K562 (cell line): Measurements from ENCODE around the gene HADH. TPM values are rescaled to one million over a fixed set of nuclear protein-coding genes. Genes with fewer than 3 reads are reported as not detected.
A peak's percentile ranks its signal among the peaks of the same experiment; 100 is the strongest.

Experiments used
- ATAC-seq: fragments of 200-7000 bp; cut with Tn5 transposase; 3 replicates; pipeline ENCODE4 v1.9.1; 2020; ENCODE audit warnings: moderate library complexity
- BruUV-seq: library from RNA; stranded (reverse); fragments of 400-500 nt; replicated peaks from 2 replicates; lab custom pipeline; 2021; lab: Mats Ljungman, UMichigan
- CTCF ChIA-PET: fragments of 300-600 bp; formaldehyde crosslinking; extraction: SDS; loops from one replicate; lab custom pipeline; 2021; ENCODE audit warnings: low intra/inter-chr PET ratio; lab: Yijun Ruan, JAX
- POLR2A ChIA-PET: fragments of 300-600, 350-650 bp; sonication (Branson Sonifier 250); formaldehyde crosslinking; extraction: SDS; loops from one replicate; lab custom pipeline; 2021; ENCODE audit warnings: antibody characterized with exemption, inconsistent platforms; lab: Yijun Ruan, JAX
- DNase-seq, 4 experiments: peaks; one replicate each; pipeline versions ENCODE4 v3.0.0 to v3.0.0-alpha.2; 2011 to 2018; ENCODE audit warnings: low spot score in 3 of 4, mixed read lengths in 3 of 4; ENCODE audit errors: extremely low read depth in 1 of 4
- FAIRE-seq: peaks from 2 replicates; lab custom pipeline; 2011; peaks lifted over from hg19 to GRCh38; lab: Jason Lieb, UNC
- H2AFZ ChIP-seq: 2 replicates; pipeline ENCODE4 v1.6.0; 2011; ENCODE audit warnings: low read depth, low read length, control low read depth, inconsistent platforms
- H3K27ac ChIP-seq: fragments of 200-600 bp; 3 replicates; pipeline ENCODE4 v1.8.0; 2011; ENCODE audit warnings: low read depth, mild to moderate bottlenecking, control low read depth, inconsistent platforms, low read length, moderate library complexity, mixed read lengths; ENCODE audit errors: extremely low read depth
- H3K27me3 ChIP-seq, 2 experiments: fragments of 300-600 bp in 1 of 2; 2 replicates in 1 of 2; 3 replicates in 1 of 2; pipeline versions ENCODE4 v1.6.0 to v1.8.0; 2011; ENCODE audit warnings: inconsistent platforms in 2 of 2, low read length in 2 of 2, mild to moderate bottlenecking in 1 of 2, mixed read lengths in 1 of 2, moderate library complexity in 1 of 2; ENCODE audit not compliant: control insufficient read depth in 2 of 2, insufficient read depth in 2 of 2
- H3K36me3 ChIP-seq: fragments of 300-600 bp; 3 replicates; pipeline ENCODE4 v1.8.0; 2011; ENCODE audit warnings: mild to moderate bottlenecking, low read length, inconsistent platforms; ENCODE audit not compliant: control insufficient read depth, insufficient read depth
- H3K4me1 ChIP-seq, 2 experiments: fragments of 200-600 bp in 1 of 2; replicated peaks in 1 of 2; 2 replicates in 1 of 2; 3 replicates in 1 of 2; pipeline versions ENCODE4 v1.5.1 to v1.8.0; 2011; ENCODE audit warnings: inconsistent platforms in 2 of 2, low read length in 2 of 2, mild to moderate bottlenecking in 1 of 2, mixed read lengths in 1 of 2, moderate library complexity in 1 of 2; ENCODE audit not compliant: control insufficient read depth in 2 of 2, insufficient read depth in 2 of 2
- H3K4me2 ChIP-seq: 2 replicates; pipeline ENCODE4 v1.6.1; 2011; ENCODE audit warnings: low read length, control low read depth, inconsistent platforms, mixed read lengths; ENCODE audit not compliant: insufficient read depth
- H3K4me3 ChIP-seq: fragments of 200-600 bp; sonication (generic), shearing (Covaris generic); 2 replicates; pipeline ENCODE4 v1.5.1; 2016; ENCODE audit warnings: control low read depth, inconsistent platforms
- H3K79me2 ChIP-seq: fragments of 200-600 bp; 3 replicates; pipeline ENCODE4 v1.8.0; 2011; ENCODE audit warnings: low read length, inconsistent platforms; ENCODE audit not compliant: control insufficient read depth, insufficient read depth
- H3K9ac ChIP-seq, 2 experiments: 2 replicates each; pipeline versions ENCODE4 v1.6.0 to v1.6.1; 2011; ENCODE audit warnings: low read depth in 2 of 2, low read length in 2 of 2, control low read depth in 1 of 2, inconsistent platforms in 1 of 2, mild to moderate bottlenecking in 1 of 2, mixed read lengths in 1 of 2; ENCODE audit not compliant: insufficient read depth in 1 of 2
- H3K9me1 ChIP-seq: one replicate; pipeline ENCODE4 v1.6.0; 2011; ENCODE audit warnings: inconsistent platforms, mild to moderate bottlenecking, low read length, moderate library complexity; ENCODE audit not compliant: control insufficient read depth, insufficient read depth
- H3K9me3 ChIP-seq: replicated peaks from 2 replicates; pipeline ENCODE4 v1.5.1; 2011; ENCODE audit warnings: low read depth, low read length, inconsistent platforms; ENCODE audit not compliant: control insufficient read depth, insufficient read depth
- H4K20me1 ChIP-seq: replicated peaks from 2 replicates; pipeline ENCODE4 v1.6.1; 2011; ENCODE audit warnings: low read length, inconsistent platforms, mixed read lengths; ENCODE audit not compliant: control insufficient read depth, insufficient read depth
- CEBPG ChIP-seq, 3 experiments: fragments of 200-800 bp in 1 of 3; sonication (Bioruptor generic) in 1 of 3; sonication (generic) in 1 of 3; formaldehyde crosslinking in 1 of 3; IDR thresholded peaks in 2 of 3; conservative IDR thresholded peaks in 1 of 3; 2 replicates each; pipeline versions ENCODE4 v1.6.1 to v1.8.0; 2016 to 2022; ENCODE audit warnings: missing compliant biosample characterization in 2 of 3, missing genetic modification characterization in 2 of 3, mild to moderate bottlenecking in 1 of 3, missing genetic modification reagents in 1 of 3
- DNMT1 ChIP-seq: fragments of 450-650 bp; IDR thresholded peaks from 2 replicates; pipeline ENCODE4 v1.6.1; 2016; ENCODE audit warnings: antibody characterized with exemption, mild to moderate bottlenecking
- HDAC6 ChIP-seq: IDR thresholded peaks from 2 replicates; pipeline ENCODE4 v1.6.1; 2012; ENCODE audit warnings: low read depth, mild to moderate bottlenecking, control low read depth, inconsistent platforms, low read length, moderate library complexity
- JUNB ChIP-seq: fragments of 450-650 bp; formaldehyde crosslinking; conservative IDR thresholded peaks from 2 replicates; pipeline ENCODE4 v1.4.0; 2020; ENCODE audit warnings: mild to moderate bottlenecking
- MLX ChIP-seq, 2 experiments: fragments of 450-650 bp in 1 of 2; sonication (generic) in 1 of 2; formaldehyde crosslinking; conservative IDR thresholded peaks; 2 replicates each; pipeline versions ENCODE4 v1.4.0 to v1.8.1; 2020 to 2022; ENCODE audit warnings: mild to moderate bottlenecking in 1 of 2, missing genetic modification reagents in 1 of 2
- RAD21 ChIP-seq, 2 experiments: fragments of 250-450 bp in 1 of 2; fragments of 450-650 bp in 1 of 2; sonication (Bioruptor Pico) in 1 of 2; formaldehyde crosslinking in 1 of 2; IDR thresholded peaks in 1 of 2; conservative IDR thresholded peaks in 1 of 2; 2 replicates each; pipeline versions ENCODE4 v1.4.0 to v1.8.0; 2020 to 2022; ENCODE audit warnings: mild to moderate bottlenecking in 2 of 2, moderate library complexity in 1 of 2
- REST ChIP-seq, 2 experiments: fragments of 450-650 bp; formaldehyde crosslinking in 1 of 2; IDR thresholded peaks; 2 replicates each; pipeline versions ENCODE4 v1.4.0 to v1.6.1; 2014 to 2020; ENCODE audit warnings: mild to moderate bottlenecking in 2 of 2, borderline replicate concordance in 1 of 2, low read depth in 1 of 2
- SP1 ChIP-seq: sonication (generic); formaldehyde crosslinking; IDR thresholded peaks from 2 replicates; pipeline ENCODE4 v1.8.1; 2022; ENCODE audit warnings: mild to moderate bottlenecking, missing genetic modification reagents
- TFAP4 ChIP-seq: sonication (generic); formaldehyde crosslinking; IDR thresholded peaks from 2 replicates; pipeline ENCODE4 v1.8.0; 2022; ENCODE audit warnings: missing genetic modification reagents, mild to moderate bottlenecking, moderate library complexity, borderline replicate concordance
- ZFX ChIP-seq: sonication (generic); formaldehyde crosslinking; IDR thresholded peaks from 2 replicates; pipeline ENCODE4 v1.8.0; 2022; ENCODE audit warnings: mild to moderate bottlenecking, missing genetic modification reagents, moderate library complexity
- whole genome bisulfite sequencing: fragments of 100-300 bp; shearing (Covaris generic); methylation state at CpG from one replicate; pipeline ENCODE4 v1.1.6; 2016; ENCODE audit warnings: low coverage, mixed read lengths; ENCODE audit not compliant: insufficient coverage; ENCODE audit errors: missing lambda C conversion rate; 5-methylcytosine and 5-hydroxymethylcytosine counted together
- in situ Hi-C: fragments of 300-500 bp; cut with MboI; formaldehyde crosslinking; loops from 4 replicates; pipeline ENCODE4 v1.15.0; 2018; ENCODE audit warnings: inconsistent platforms, mixed read lengths
- intact Hi-C: fragments of 100-400 bp; cut with micrococcal nuclease; formaldehyde crosslinking; loops from 2 replicates; pipeline ENCODE4 v1.14.2; 2022
- polyA plus RNA-seq, 8 experiments: library from polyadenylated mRNA; depleted of rRNA in 4 of 8; stranded (reverse) in 5 of 8; unstranded in 3 of 8; fragments of >200 nt; fragmentation: Nextera tagmentation in 2 of 8; fragmentation: Illumina TruSeq in 1 of 8; extraction: Ambion mirVana in 2 of 8; extraction: Trizol in 1 of 8; gene quantifications; 2 replicates each; pipeline versions ENCODE4 v1.2.1 to v1.2.3, GENCODE V29; 2011 to 2014; ENCODE audit warnings: inconsistent platforms in 1 of 8, missing spikeins in 1 of 8
- total RNA-seq, 7 experiments: library from RNA; depleted of rRNA in 6 of 7; stranded (reverse); fragments of >200 nt in 6 of 7; fragmentation: Illumina TruSeq in 2 of 7; extraction: Trizol in 2 of 7; gene quantifications; 2 replicates each; pipeline versions ENCODE4 v1.2.1 to v1.2.3, GENCODE V29; 2011 to 2021; ENCODE audit warnings: low replicate concordance in 1 of 7

Gene HADH
- total and polyA plus RNA-seq, 9 of the 15 experiments (the other 6 are each of a cell fraction or from before 2014, with no cell fraction given): 9.4 to 73.3 (median 32.8) TPM

- in situ Hi-C loops: no loop called here
- Histone ChIP-seq H3K27me3 (no peaks in the 10 kb centered on the region), H2AFZ (no peak overlapping the region), H3K79me2 (no peaks in the 10 kb centered on the region), H3K9ac (no peak overlapping the region), H3K4me1 (no peaks in the 10 kb centered on the region), H3K9me1 (no peaks in the 10 kb centered on the region), H3K27ac (no peak overlapping the region), H3K4me3 (no peak overlapping the region), H3K4me2 (no peak overlapping the region), H3K9me3 (no peaks in the 10 kb centered on the region), H3K36me3 (peaks cover 41% of the 10 kb centered on the region; the same call in 2 of the 3 replicates), H4K20me1 (no peaks in the 10 kb centered on the region)
- ATAC-seq: peak; percentile 97
- WGBS: 40% methylated on average over 2 of the region's 2 CpGs
- peak; percentile 40 to 69 (median 43) for DNase-seq
- ChIA-PET POLR2A (interaction anchor here (0.7 to 1.8 kb wide), 2 partner anchors 16 to 472 kb away, joined by 3 to 6 read pairs; no protein-coding TSS in a partner anchor), CTCF (interaction anchor here (0.6 kb wide), 2 partner anchors 151 to 586 kb away, joined by 3 to 4 read pairs; no protein-coding TSS in a partner anchor)
- FAIRE-seq: peak; percentile 95
- no TSS peak for BruUV-seq
- intact Hi-C loops: loop anchor here (2.0 to 10.0 kb wide), 5 partner anchors 30 to 1374 kb away; no protein-coding TSS in a partner anchor
- TF ChIP-seq TFAP4 (peak; percentile 57), JUNB (CRISPR knock-in tag) (no peak), ZFX (no peak), REST (IDR thresholded peaks at IDR 0.05; ENCODE audit: borderline replicate concordance) (peak; percentile 66), REST (CRISPR knock-in tag; IDR thresholded peaks at IDR 0.05; ENCODE audit: low read depth) (no peak), SP1 (CRISPR knock-in tag) (no peak), MLX (CRISPR knock-in tag; conservative IDR thresholded peaks at IDR 0.05) (no peak), HDAC6 (no peak), RAD21 (CRISPR knock-in tag; conservative IDR thresholded peaks at IDR 0.05 in 1 of 2, IDR thresholded peaks at IDR 0.05 in 1 of 2) (peak in 1 of 2 experiments; percentile 72; a peak in 2 of 4 replicates), CEBPG (CRISPR knock-in tag; IDR thresholded peaks at IDR 0.05) (peak; percentile 42; the same call in 1 of the 2 replicates), CEBPG (tag; conservative IDR thresholded peaks at IDR 0.05 in 1 of 2, IDR thresholded peaks at IDR 0.05 in 1 of 2) (no peak), DNMT1 (no peak)
Observed at GRCh38 chr4:108030332-108030731, 40.6 kb downstream of the HADH start.
